KMS-11 (cell line): ENCODE measurements around the gene RALBP1.

Source experiments
- H2AFZ ChIP-seq: fragments of 200-600 bp; sonication (generic); 2 replicates; pipeline ENCODE4 v1.6.1; 2016; ENCODE audit warnings: antibody characterized with exemption, mixed run types, low read depth
- H3K27ac ChIP-seq: fragments of 200-600 bp; sonication (generic); 2 replicates; pipeline ENCODE4 v1.6.1; 2016; ENCODE audit warnings: mild to moderate bottlenecking, mixed run types
- H3K27me3 ChIP-seq: fragments of 200-600 bp; sonication (generic); 2 replicates; pipeline ENCODE4 v1.6.1; 2017; ENCODE audit warnings: mild to moderate bottlenecking, low read depth, mixed run types, moderate library complexity; ENCODE audit not compliant: insufficient read depth
- H3K36me3 ChIP-seq: fragments of 200-600 bp; sonication (generic); 2 replicates; pipeline ENCODE4 v1.6.1; 2017; ENCODE audit warnings: mild to moderate bottlenecking, mixed run types; ENCODE audit not compliant: insufficient read depth
- H3K4me1 ChIP-seq: fragments of 200-600 bp; sonication (generic); 2 replicates; pipeline ENCODE4 v1.6.1; 2016; ENCODE audit warnings: mild to moderate bottlenecking, low read depth, mixed run types; ENCODE audit not compliant: poor library complexity, severe bottlenecking
- H3K4me2 ChIP-seq: fragments of 200-600 bp; sonication (generic); 2 replicates; pipeline ENCODE4 v1.7.0; 2016; ENCODE audit warnings: mild to moderate bottlenecking, mixed run types
- H3K4me3 ChIP-seq: fragments of 200-600 bp; sonication (generic); IDR thresholded peaks from 2 replicates; pipeline ENCODE4 v1.6.1; 2017; ENCODE audit warnings: low read depth, low read length, mixed read lengths; ENCODE audit not compliant: insufficient read depth
- H3K79me2 ChIP-seq: fragments of 200-600 bp; sonication (generic); 2 replicates; pipeline ENCODE4 v1.6.1; 2016; ENCODE audit warnings: low read depth, mixed run types; ENCODE audit not compliant: insufficient read depth
- H3K9ac ChIP-seq: fragments of 200-600 bp; sonication (generic); 2 replicates; pipeline ENCODE4 v1.6.1; 2016; ENCODE audit warnings: mild to moderate bottlenecking, mixed run types
- H4K20me1 ChIP-seq: fragments of 200-600 bp; sonication (generic); 2 replicates; pipeline ENCODE4 v1.6.1; 2016; ENCODE audit warnings: mild to moderate bottlenecking, mixed run types; ENCODE audit not compliant: insufficient read depth
- TF ChIP-seq, protein P1 (sequence below): fragments of 200-600 bp; sonication (generic); conservative IDR thresholded peaks from 2 replicates; pipeline ENCODE4 v1.6.1; 2017; ENCODE audit warnings: low read depth, mild to moderate bottlenecking, antibody characterized with exemption, low read length, moderate library complexity, mixed read lengths

The RALBP1 gene

DNA sequence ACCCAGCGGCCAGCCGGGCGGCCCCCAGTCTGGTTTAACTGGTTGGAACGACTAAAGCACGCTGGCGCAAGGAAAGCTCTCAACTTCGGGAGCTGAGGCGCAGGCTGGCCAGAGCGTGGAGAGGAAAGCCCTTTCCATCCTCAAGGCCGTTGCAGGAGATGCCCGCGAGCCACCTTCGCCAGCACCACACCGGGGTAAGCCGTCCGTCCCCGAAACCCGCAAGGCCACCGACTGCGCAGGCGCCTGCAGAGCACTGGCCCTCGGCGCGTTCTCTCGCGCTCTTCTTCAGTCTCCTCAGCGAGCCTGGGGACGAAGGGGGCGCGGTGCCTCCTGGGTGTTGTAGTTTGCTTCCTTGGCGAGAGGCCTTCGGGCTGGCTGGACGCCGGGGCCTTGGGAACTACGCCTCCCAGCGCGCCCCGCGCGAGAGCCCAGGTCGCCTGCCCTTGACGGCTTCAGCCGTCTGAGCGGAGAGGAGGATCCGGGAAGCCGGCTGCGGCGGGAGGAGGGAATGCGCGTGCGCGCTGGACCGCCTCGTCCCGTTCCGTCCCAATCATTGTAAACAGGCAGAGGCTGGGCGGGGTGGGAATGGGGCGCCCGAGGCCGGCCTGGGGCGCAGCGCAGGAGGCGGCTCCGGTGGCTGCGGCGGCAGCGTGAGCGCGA, at the start of gene RALBP1:
Gene RALBP1 (plus strand): TSS at position 531 of the 660 bp plus-strand sequence. CDS start 37,533 bp downstream, outside the sequence.
- Histone ChIP-seq H3K9ac (peak within 1 kb of the TSS; percentile 64; the same call in 1 of the 2 replicates), H3K4me1 (peaks cover 12% of the 10 kb centered on the region), H3K4me2 (peak within 1 kb of the TSS; percentile 89), H3K27me3 (no peaks in the 10 kb centered on the region), H2AFZ (peak within 1 kb of the TSS; percentile 96), H3K27ac (peak within 1 kb of the TSS; percentile 59), H4K20me1 (no peaks in the 10 kb centered on the region), H3K4me3 (no peak within 1 kb of the TSS), H3K79me2 (peaks cover 44% of the 10 kb centered on the region), H3K36me3 (no peaks in the 10 kb centered on the region)
- TF ChIP-seq, protein P1, sequence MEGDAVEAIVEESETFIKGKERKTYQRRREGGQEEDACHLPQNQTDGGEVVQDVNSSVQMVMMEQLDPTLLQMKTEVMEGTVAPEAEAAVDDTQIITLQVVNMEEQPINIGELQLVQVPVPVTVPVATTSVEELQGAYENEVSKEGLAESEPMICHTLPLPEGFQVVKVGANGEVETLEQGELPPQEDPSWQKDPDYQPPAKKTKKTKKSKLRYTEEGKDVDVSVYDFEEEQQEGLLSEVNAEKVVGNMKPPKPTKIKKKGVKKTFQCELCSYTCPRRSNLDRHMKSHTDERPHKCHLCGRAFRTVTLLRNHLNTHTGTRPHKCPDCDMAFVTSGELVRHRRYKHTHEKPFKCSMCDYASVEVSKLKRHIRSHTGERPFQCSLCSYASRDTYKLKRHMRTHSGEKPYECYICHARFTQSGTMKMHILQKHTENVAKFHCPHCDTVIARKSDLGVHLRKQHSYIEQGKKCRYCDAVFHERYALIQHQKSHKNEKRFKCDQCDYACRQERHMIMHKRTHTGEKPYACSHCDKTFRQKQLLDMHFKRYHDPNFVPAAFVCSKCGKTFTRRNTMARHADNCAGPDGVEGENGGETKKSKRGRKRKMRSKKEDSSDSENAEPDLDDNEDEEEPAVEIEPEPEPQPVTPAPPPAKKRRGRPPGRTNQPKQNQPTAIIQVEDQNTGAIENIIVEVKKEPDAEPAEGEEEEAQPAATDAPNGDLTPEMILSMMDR = no peak

DNA sequence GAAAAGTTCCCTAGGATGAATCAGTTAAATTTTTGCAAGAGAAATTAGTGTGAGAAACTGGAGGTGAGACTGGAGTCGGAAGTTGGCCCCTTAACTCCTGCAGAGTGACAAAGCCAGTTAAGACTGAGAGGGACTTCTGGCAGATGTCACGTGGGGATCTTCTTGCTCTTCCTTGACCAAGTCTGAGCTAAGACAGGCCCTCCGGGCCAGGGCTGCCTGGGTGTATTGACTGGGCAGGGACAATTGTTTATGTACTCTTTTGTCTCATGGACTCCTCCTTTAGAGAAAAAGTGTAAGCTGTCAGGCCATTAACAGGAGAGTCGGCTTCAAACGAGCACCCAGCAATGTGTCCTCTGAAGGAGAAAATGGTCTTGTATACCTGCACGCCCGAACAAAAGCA, 48.6 kb upstream of the RALBP1 start:
- Histone ChIP-seq H3K36me3 (no peaks in the 10 kb centered on the region), H3K79me2 (no peaks in the 10 kb centered on the region), H3K4me3 (no peak overlapping the region), H3K27me3 (no peaks in the 10 kb centered on the region), H2AFZ (no peak overlapping the region), H3K27ac (no peak overlapping the region), H3K4me1 (no peaks in the 10 kb centered on the region), H3K9ac (no peak overlapping the region), H4K20me1 (no peaks in the 10 kb centered on the region), H3K4me2 (no peak overlapping the region)
- TF ChIP-seq, protein P1 = no peak

DNA sequence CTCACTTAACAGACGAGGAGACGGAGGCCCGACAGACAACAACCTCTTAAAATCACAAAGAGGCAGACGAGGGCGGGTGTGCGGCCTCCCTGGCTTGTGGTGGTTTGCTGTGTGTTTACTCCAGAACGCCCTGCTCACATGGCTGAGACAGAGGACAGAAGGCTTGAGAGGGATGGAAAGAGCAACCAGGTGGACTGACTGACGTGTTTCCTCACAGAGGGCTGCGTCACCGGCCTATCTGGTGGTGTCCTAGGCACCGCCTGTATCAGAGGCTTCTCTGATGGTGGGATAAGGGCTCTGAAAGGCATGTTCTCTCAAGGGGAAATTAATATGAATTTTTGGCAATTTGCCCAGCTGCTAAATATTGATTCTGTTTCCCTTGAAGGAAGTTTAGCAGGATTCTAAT, 47.0 kb upstream of the RALBP1 start:
- Histone ChIP-seq H3K27me3 (no peaks in the 10 kb centered on the region), H3K9ac (no peak overlapping the region), H4K20me1 (no peaks in the 10 kb centered on the region), H3K36me3 (no peaks in the 10 kb centered on the region), H2AFZ (no peak overlapping the region), H3K79me2 (no peaks in the 10 kb centered on the region), H3K4me2 (no peak overlapping the region), H3K4me3 (no peak overlapping the region), H3K27ac (no peak overlapping the region), H3K4me1 (no peaks in the 10 kb centered on the region)
- TF ChIP-seq, protein P1 = no peak

DNA sequence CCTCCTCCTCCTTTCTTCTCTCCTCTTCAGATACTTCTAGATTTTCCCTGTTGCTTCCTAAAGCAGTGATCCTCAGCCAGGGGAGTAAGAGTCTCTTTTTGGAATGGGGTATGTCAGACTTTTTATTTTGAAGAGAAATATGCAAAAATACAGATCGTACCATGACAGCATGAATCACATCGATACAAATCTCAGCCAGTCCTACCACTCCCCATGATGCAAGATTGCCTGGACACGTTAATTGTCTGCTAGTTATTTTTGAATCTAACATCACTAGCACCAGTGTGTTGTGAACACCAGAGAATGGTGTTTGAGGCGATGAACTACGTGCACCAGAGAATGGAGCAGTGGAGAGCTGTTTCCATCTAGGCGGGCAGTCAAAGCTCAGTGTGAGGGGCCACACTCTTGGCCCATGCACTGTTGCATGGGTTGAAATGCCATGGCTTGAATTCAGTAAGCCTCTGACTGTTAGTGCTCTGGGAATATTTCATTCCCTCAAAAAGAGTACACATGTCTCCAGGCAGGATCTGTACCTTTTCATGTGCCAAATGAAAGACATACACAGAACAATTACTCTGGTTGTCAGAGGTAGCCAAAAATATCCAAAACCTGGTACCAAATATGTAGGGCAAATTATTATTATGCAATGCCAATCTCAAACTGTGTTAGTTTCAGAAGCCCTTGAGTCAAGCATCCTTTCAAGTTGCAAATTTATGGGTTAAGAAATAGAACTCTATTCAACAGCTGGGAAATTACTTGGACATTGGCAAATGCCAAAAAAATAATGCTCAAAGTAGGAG, 46.3 kb upstream of the RALBP1 start:
- Histone ChIP-seq H3K79me2 (no peaks in the 10 kb centered on the region), H3K9ac (no peak overlapping the region), H3K4me3 (no peak overlapping the region), H3K27me3 (no peaks in the 10 kb centered on the region), H3K4me2 (no peak overlapping the region), H4K20me1 (no peaks in the 10 kb centered on the region), H3K36me3 (no peaks in the 10 kb centered on the region), H3K27ac (no peak overlapping the region), H2AFZ (no peak overlapping the region), H3K4me1 (no peaks in the 10 kb centered on the region)
- TF ChIP-seq, protein P1 = no peak
